ENCODE results near the gene SKOR1.

- TF ChIP-seq CTCF (IDR thresholded peaks at IDR 0.05) (no peak), POLR2A (IDR thresholded peaks at IDR 0.05) (no peak)
These were observed 37.6 kb downstream of the SKOR1 start for GRCh38 chr15:67862750-67863441.

Measured in thyroid gland (tissue), 4 donors.